Skeletal muscle cell (primary cell): ENCODE results near the gene PRKCA.
"Not testable (repeated sequence)": the region's sequence is repeated elsewhere in the genome, so short reads cannot be mapped to it uniquely, and the experiment has no call there.

Experiments used
- DNase-seq: peaks from one replicate; pipeline ENCODE4 v3.0.0-alpha.2; 2010; ENCODE audit warnings: low read depth
- H3K4me3 ChIP-seq: 2 replicates; pipeline ENCODE4 v1.5.1; 2011; ENCODE audit warnings: low read depth, mild to moderate bottlenecking, control low read depth, low read length, moderate library complexity

The PRKCA gene

DNA sequence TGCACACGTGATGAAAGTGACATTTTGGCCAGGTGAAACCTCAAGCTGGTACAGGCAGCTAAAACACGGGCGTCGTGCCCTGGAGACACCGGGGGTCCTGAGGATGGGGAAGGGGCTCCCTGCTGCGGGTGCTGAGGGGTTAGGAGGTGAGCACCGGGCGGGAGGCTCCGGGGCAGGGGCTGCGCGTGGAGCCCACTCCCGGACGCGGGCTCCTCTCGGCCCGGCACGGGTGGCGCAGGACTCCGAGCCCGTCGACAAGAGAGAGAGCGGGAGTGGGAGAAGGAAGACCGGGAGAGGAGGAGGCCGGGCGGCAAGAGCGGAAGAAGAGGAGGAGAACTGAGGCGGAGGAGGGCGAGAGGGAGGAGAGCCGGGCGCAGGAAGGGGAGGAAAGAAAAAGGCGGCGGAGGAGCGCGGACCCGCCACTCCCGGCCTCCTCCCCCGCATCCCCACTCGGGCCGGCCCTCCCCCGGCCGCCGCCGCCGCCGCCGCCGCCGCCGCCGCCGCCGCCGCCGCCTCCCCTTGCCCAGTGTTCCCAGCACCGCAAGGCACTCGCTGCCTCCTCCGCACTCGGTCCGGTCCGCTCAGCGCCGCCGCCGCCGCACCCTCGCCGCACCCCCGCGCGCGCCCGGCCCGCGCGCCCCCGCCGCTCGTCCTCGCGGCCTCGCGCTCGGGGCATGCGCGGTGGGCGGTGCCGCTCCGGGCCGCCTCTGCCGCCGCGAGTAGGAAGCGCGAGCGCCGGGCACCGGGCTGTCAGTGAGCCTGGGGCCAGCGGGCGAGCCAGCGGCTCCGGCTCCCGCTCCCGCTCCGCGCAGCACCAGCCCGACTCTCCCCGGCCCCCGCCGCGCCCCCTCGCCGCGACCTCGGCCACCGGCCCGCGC is at the start of gene PRKCA:
TSS of gene PRKCA (plus strand) at position 750 of the 878 bp plus-strand sequence.
- DNase-seq: no peak
- peak within 1 kb of the TSS; percentile 86 for H3K4me3 ChIP-seq

DNA sequence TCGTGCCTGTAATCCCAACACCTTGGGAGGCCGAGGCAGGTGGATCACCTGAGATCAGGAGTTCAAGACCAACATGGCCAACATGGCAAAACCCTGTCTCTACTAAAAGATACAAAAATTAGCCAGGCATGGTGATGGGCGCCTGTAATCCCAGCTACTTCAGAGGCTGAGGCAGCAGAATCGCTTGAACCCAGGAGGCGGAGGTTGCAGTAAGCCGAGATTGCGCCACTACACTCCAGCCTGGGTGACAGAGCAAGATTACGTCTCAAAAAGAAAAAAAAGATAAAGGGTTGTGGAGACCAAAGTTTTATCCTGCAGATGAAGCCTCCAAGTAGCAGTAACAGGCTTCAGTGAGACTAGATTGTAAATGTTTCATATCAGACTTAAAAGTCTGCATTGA is 49.0 kb upstream of the PRKCA start:
- not testable (repeated sequence) for DNase-seq, H3K4me3 ChIP-seq

DNA sequence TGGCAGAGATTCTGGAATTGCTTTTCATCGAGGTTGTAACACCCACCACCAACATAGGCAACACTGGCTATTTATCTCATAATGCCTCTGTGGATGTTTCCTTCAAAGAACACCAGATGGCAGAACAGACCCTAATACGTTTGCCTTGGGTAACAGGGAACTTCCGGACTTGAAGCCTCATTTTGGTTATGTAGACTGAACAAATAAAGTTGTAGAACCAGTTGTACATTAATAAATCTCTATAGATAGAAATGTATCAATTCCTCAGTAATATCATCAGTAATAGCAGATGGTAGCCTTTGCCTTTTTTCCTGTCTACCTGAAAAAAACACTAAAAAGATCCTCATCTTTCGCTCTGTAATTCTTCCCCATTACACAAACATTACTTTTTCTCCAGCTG is 47.3 kb upstream of the PRKCA start:
- peak; percentile 40 for DNase-seq
- no peak overlapping the region for H3K4me3 ChIP-seq

DNA sequence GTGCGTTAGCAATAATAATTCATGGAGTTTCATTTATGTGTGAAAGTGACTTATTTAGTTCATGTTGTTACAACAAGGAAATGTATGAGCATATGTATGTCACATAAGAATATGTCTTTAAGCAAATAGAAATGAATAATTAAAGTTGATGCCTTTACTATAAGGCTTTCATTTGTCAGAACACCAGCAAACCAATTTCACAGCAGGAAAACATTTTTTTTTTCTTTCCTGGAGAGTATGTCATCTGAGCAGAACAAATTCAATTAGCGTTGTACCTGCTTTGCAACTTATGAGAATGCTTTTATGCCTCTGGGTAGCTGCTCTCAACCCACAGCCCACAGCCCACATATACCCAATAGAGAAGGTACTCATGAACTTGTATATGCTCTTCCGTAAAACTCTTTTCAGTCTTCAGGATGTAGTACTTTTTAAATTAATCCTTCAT is 46.9 kb upstream of the PRKCA start:
- H3K4me3 ChIP-seq: no peak overlapping the region
- no peak for DNase-seq

DNA sequence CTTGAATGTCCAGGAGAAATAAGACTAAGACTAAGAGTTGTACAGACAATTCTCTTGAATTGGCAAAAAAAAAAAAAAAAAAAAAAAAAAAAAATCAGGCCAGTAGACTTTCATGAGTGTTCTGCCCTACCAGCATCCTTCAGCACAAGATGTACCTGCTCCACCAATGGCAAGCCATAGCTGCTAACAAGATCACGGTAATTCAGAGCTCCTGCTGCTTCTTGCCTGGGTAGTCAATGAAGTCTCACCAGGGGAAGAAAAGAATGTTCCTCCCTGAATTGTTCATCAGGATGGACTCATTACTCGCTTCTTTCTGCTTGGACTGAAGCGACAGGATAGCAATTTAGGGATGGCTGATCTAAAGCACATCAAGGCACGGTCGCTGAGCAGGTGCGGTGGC is 42.1 kb upstream of the PRKCA start:
- H3K4me3 ChIP-seq: no peak overlapping the region
- DNase-seq: no peak

DNA sequence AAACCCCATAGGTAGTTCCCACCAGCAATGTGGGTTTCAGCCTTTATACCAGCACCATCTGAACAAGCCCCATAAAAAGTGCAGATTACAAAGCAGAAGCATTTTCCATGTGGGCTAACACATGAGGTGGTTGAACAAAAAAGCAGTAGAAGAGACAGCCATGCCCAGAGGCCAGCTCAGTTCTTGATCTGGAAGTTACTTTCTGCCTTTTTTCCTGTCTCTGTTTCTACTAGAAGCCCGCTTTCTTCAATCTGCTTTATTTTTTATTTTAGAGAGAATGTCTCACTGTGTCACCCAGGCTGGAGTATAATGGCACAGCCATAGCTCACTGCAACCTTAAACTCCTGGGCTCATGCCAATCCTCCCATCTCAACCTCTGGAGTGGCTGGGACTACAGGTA is 41.7 kb upstream of the PRKCA start:
- no peak overlapping the region for H3K4me3 ChIP-seq
- DNase-seq: no peak

DNA sequence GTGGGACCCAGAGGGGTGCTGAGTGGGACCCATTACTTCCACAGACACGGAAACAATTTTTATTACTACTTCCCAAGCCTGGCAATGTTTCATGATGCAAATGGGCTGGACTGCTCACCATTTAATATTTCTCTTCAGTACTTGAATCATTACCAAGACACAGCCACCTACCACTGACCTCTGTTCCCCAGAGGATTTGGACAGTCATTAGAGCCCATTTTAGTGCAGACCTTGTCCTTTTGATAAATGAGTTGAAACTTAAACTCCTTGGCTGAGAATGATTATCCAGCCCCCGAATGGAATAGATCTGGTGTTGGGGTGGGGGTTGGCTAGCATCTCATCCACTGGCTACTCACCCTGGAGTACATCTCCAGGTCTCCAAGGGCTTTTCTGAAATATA is 39.6 kb upstream of the PRKCA start:
- DNase-seq: no peak

DNA sequence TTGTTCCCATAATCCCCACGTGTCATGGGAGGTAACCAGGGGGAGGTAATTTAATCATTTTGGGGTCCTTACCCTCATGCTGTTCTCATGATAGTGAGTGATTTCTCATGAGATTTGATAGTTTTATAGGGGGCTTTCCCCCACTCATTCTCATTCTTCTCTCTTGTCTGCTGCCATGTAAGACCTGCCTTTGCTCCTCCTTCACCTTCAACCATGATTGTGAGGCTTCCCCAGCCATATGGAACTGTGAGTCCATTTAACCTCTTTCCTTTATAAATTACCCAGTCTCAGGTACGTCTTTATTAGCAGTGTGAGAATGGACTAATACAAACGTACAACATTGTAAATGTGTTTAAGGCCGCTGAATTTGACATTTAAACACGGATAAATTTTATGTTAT is 37.7 kb upstream of the PRKCA start:
- no peak for DNase-seq
- H3K4me3 ChIP-seq: no peak overlapping the region

More for the DNA sequence above, 39.6 kb upstream of the PRKCA start:
- no peak overlapping the region for H3K4me3 ChIP-seq

DNA sequence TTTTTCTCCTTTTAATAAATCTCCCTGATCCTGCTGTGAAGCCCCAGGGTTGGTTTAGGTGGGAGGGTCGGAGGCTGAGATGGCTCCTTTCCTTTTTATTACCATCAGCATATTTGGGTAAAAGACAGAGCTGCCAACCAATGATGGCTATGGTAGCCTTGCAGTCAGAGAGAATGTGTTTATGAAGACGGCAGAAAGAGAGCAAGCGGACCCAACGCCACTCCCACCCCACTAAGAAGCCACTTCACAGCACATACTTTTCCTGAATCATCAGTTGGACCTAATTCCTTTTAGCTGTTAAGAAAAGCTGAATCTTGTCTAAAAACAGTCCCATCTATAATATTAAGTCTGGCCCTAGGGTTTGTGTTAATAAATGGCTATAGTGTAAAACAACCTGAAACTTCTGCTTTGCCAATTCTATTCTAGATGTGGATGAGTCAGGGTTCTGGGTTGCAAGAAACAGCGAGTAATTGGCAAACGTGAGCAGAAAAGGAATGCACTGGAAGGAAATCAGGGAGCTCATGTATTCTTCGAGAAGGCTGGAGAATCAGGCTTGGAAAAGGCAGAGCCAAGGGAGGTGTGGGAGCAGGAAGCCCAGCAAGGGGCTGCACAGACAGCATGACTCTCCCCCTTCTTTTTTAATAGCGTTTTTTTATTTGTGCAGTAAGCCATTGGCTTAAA is 34.0 kb upstream of the PRKCA start:
- no peak overlapping the region for H3K4me3 ChIP-seq
- DNase-seq: peak; percentile 70

DNA sequence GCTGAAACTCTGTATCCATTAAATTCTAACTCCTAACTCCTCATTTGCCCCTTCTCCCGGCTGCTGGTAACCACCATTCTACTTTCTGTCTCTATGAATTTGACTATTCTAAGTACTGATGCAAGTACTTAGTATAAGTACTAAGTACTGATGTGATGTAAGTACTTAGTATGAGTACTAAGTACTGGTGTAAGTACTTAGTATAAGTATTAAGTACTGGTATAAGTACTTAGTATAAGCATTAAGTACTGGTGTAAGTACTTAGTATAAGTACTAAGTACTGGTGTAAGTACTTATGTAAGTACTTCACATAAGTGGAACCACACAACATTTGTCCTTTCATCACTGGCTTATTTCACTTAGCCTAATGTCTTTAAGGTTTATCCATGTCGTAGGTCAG is 32.3 kb upstream of the PRKCA start:
- H3K4me3 ChIP-seq: no peak overlapping the region

DNA sequence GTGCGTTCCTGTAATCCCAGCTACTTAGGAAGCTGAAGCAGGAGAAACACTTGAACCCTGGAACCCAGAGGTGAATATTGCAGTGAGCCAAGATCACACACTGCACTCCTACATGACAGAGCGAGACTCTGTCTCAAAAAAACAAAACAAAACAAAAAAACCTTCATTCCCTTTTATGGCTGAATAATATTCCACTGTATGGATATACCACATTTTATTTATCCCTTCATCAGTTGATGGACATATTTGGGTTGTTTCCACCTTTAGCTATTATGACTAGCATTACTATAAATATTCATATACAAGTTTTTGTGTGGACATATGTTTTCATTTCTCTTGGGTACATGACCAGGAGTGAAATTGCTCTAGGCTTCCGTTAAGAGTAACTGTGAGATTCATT is 30.9 kb upstream of the PRKCA start:
- no peak for DNase-seq
- H3K4me3 ChIP-seq: no peak overlapping the region

More for the DNA sequence above, 32.3 kb upstream of the PRKCA start:
- DNase-seq: no peak

DNA sequence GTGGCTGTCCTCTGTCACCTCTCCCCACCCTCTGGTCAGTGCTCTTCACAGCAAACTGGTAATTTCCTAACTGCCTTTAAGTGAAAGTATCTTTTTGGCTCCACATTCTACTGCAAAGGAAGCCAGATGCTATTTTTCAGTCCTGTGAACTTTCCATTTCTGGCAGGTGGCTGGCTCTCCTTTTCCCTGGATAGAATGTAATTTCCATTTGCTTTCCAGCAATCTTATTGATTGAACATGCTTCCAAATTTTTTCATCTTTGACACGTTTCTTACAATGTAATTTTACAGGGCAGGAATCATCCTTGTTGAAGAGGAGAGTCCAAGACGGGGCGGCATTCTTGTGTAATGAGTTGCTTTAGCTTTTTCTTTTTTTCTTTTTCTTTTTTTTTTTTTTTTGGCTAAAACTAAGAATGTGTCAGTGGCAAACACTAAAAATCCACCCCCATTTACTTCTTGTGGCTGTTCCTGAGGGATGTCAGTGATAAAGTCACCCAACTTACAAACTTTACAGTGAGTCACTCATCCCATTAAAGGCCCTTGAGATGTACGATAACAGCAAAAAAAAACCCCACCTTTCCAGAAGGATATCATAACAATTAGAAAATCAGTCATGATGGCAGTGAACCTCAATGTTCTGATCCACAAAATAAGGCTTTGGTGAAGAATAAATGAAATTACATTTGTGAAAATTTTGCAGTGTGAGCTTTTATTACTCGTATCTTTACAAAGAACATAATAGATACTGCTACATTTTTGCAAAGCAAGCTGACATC is 29.4 kb upstream of the PRKCA start:
- DNase-seq: peak; percentile 56
- no peak overlapping the region for H3K4me3 ChIP-seq

DNA sequence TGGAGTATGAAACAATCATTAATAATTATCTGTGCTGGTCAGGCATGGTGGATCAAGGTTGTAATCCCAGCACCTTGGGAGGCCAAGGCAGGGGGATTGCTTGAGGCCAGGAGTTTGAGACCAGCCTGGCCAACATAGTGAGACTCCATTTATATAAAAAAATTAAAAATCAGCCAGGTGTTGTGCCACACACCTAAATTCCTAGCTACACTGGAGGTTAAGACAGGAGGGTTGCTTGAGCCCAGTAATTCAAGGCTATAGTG is 28.9 kb upstream of the PRKCA start:
- no peak for DNase-seq
- no peak overlapping the region for H3K4me3 ChIP-seq

DNA sequence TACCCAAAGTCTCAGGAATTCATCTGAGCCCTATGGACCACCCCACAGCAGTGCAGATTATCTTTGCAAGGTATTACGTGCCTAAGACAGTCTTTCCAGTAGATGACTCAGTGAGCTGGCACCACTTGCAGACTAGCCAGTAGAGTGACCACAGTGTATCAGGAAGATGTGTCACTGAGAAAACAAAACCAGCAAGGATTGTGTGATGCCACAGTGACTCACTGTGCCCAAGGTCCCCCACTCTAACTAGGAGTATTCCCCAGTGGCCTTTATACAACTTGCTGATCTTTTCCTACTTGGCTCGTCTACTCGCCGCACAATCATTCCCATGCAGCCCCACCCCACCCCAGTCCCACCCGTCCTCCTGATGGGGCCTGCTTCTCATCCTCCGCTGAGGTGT is 26.8 kb upstream of the PRKCA start:
- no peak overlapping the region for H3K4me3 ChIP-seq
- DNase-seq: peak; percentile 96

DNA sequence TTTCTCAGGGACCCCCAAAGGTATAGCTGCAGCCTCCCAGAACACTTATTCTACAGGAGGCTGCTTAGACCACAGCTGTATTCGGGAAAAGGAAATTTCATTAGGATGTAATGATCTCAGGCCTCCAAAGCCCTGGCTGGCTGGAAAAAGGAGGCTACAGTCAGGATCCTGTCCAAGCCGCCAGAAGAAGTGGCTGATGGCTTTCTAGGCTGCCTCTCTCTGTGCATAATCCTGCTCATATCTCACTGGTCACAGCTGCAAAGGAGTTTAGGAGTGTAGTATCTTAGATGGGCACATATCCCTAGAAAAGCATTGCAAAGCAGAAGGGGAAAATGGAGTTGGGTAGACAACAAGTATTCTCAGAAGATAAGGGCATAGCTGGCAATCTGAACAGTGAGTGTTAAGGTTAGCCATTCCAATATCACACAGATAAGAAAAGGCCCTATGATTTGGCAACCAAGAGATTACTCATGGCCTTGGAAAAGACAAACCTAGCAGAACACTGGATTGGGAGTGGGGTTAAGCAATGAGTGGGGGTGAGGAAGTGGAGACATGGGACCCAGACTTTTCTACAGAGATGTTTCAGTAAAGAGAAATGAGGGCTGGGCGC is 26.0 kb upstream of the PRKCA start:
- no peak for DNase-seq

DNA sequence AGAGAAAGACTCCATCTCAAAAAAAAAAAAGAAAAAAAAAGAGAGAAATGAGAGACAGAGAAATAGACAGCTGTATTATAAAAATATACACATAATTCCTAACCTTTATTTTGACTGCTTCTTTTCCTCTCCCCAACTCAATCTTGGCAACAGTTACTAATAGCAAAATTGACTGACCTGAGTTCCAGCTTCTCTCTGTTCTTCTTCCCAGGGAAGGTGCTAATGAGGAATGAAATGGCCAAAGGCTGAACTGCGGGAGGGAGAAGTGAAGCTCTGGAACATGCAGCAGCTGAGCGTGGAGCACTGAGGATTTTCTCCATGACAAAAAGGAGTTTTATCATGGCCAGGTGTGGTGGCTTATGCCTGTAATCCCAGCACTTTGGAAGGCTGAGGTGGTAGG is 25.2 kb upstream of the PRKCA start:
- no peak overlapping the region for H3K4me3 ChIP-seq
- no peak for DNase-seq

More for the DNA sequence above, 26.0 kb upstream of the PRKCA start:
- no peak overlapping the region for H3K4me3 ChIP-seq

DNA sequence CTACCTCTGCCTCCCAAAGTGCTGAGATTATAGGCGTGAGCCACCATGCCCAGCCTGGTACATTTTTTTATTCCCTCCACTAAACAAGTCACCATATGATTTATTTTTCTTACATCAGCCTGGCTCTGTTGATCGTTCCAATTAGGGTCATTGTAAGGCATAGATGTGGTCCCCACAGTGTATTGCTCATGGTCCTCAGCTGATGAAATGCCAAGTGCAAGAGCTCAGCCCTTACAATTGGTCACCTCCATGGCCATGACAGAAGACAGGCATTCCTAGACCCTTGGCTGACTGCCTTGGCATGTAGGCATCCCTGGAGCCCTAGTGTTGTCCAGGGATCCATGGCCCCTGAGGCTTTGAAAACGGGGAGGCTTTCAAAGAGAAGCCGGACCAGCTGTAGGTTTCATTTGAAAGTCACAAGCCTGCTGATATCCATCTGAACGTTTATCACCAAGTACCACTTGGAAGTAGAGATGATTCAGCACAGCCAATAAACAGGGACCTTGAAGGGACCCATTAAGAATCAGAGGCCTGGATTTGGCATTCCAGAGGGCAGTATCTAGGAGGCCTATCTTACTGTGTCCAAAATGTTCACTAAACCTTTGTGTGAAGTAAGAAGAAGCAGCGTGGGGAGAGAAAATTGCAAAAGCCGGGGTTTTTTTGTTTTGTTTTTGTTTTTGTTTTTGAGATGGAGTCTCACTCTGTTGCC is 20.6 kb upstream of the PRKCA start:
- H3K4me3 ChIP-seq: no peak overlapping the region

DNA sequence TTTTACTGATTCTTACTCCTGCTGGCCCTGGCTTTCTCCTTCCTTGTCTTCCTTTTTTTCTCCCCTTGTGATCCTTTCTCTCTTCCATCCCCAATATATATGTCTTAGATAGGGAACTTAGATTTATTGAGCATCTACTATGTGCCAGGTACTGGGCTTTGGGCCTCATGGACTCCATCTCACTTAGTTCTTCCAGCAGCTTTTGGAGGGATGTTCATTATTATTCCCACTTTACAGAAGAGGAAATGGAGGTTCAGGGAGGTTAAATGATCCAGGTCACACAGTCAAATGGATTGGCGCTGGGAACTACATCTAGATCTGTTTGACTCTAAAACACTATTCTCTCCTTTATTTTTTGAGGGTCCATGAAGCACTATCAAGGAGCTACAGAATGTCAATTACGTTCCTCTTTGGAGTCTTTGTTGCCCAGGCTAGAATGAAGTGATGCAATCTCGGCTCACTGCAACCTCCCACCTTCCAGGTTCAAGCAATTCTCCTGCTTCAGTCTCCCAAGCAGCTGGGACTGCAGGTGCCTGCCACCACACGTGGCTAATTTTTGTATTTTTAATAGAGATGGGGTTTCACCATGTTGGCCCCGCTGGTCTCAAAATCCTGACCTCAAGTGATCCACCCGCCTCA is 19.0 kb upstream of the PRKCA start:
- no peak overlapping the region for H3K4me3 ChIP-seq
- no peak for DNase-seq

More for the DNA sequence above, 20.6 kb upstream of the PRKCA start:
- no peak for DNase-seq

DNA sequence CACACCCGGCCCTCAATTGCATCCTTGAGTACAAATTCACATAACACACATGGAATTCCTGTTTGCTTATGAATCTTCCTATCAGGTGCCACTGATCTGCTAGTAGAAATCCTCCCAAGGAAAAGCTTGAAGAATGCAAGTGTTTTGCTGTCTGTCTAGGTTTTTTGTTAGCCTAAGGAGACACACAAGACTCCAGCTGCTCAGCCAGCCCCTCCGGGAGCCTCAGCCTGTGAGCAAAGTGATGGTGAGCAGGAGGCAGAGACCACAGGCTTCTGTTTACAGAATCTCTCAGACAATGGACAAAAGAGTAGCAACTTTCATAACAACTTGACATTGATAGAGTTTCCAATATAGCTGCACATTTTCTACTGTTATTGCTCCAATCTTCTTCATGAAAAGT is 18.4 kb upstream of the PRKCA start:
- no peak for DNase-seq
- no peak overlapping the region for H3K4me3 ChIP-seq
